GM06990 (cell line): ENCODE measurements around the gene NTM.

Experiments used
- DNase-seq: peaks from one replicate; pipeline ENCODE4 v3.0.0-alpha.2; 2011; ENCODE audit not compliant: insufficient read length; ENCODE audit errors: extremely low read depth
- H3K27me3 ChIP-seq: replicated peaks from 2 replicates; pipeline ENCODE4 v1.6.0; 2011; ENCODE audit warnings: low read length; ENCODE audit not compliant: control insufficient read depth, insufficient read depth
- H3K36me3 ChIP-seq: 2 replicates; pipeline ENCODE4 v1.5.1; 2011; ENCODE audit warnings: low read length; ENCODE audit not compliant: control insufficient read depth, insufficient read depth
- H3K4me3 ChIP-seq: replicated peaks from 2 replicates; pipeline ENCODE4 v1.5.1; 2011; ENCODE audit warnings: low read depth, mild to moderate bottlenecking, control low read depth, low read length
- CTCF ChIP-seq: IDR thresholded peaks from 2 replicates; pipeline ENCODE4 v1.5.1; 2011; ENCODE audit warnings: low read length, control low read depth, mild to moderate bottlenecking, inconsistent platforms; ENCODE audit not compliant: insufficient read depth, poor library complexity, severe bottlenecking

NTM gene

GRCh38 chr11:132131961-132132360, 761.5 kb downstream of the NTM start:
- DNase-seq: no peak
- TF ChIP-seq CTCF: no peak
- Histone ChIP-seq H3K27me3 (no peaks in the 10 kb centered on the region; the same call in none of the 2 replicates), H3K4me3 (no peak overlapping the region), H3K36me3 (no peaks in the 10 kb centered on the region)

GRCh38 chr11:132134322-132134721, 763.9 kb downstream of the NTM start:
- no peak for DNase-seq
- Histone ChIP-seq H3K4me3 (no peak overlapping the region), H3K27me3 (peaks cover 3% of the 10 kb centered on the region), H3K36me3 (no peaks in the 10 kb centered on the region)
- no peak for TF ChIP-seq CTCF

- Histone ChIP-seq H3K4me3 (no peak overlapping the region), H3K27me3 (peaks cover 3% of the 10 kb centered on the region), H3K36me3 (no peaks in the 10 kb centered on the region)
- TF ChIP-seq CTCF: no peak
- no peak for DNase-seq
Observed at GRCh38 chr11:132137289-132137980, 767.0 kb downstream of the NTM start.

- Histone ChIP-seq H3K27me3 (peaks cover 3% of the 10 kb centered on the region), H3K4me3 (no peak overlapping the region), H3K36me3 (no peaks in the 10 kb centered on the region)
- DNase-seq: no peak
- TF ChIP-seq CTCF: no peak
Observed at GRCh38 chr11:132137981-132138313, 767.5 kb downstream of the NTM start.

- TF ChIP-seq CTCF: no peak
- H3K27me3 ChIP-seq: peaks cover 3% of the 10 kb centered on the region
- no peak overlapping the region for H3K4me3 ChIP-seq
- DNase-seq: no peak
- H3K36me3 ChIP-seq: no peaks in the 10 kb centered on the region
Observed at GRCh38 chr11:132139181-132139580, 768.8 kb downstream of the NTM start.

- H3K4me3 ChIP-seq: no peak overlapping the region
- H3K27me3 ChIP-seq: peaks cover 3% of the 10 kb centered on the region
- H3K36me3 ChIP-seq: no peaks in the 10 kb centered on the region
- DNase-seq: no peak
- TF ChIP-seq CTCF: peak; percentile 44
Observed at GRCh38 chr11:132140056-132140455, 769.6 kb downstream of the NTM start.
